GM19099 (cell line): ENCODE results near the gene CDC23.

ENCODE experiments used
- POLR2A ChIP-seq: IDR thresholded peaks from 3 replicates; pipeline ENCODE4 v1.6.1; 2011; ENCODE audit warnings: low read depth; ENCODE audit not compliant: insufficient read length; ENCODE audit errors: extremely low read depth

CDC23 gene

GRCh38 chr5:138213161-138214029 lies at the start of gene CDC23:
TSS of gene CDC23 (minus strand) at chr5:138213323. CDS start at chr5:138213312, 11 bp downstream.
- peak; percentile 88 for TF ChIP-seq POLR2A

GRCh38 chr5:138258704-138259292 lies 45.7 kb upstream of the CDC23 start:
- TF ChIP-seq POLR2A, result no peak

GRCh38 chr5:138257583-138257982 lies 44.5 kb upstream of the CDC23 start:
- no peak for TF ChIP-seq POLR2A

- TF ChIP-seq POLR2A, result no peak
These were observed 39.8 kb upstream of the CDC23 start for GRCh38 chr5:138252944-138253343.

- TF ChIP-seq POLR2A, result no peak
These were observed 33.7 kb upstream of the CDC23 start for GRCh38 chr5:138246822-138247221.

GRCh38 chr5:138246334-138246733 lies 33.2 kb upstream of the CDC23 start:
- TF ChIP-seq POLR2A, result no peak

- no peak for TF ChIP-seq POLR2A
These were observed 32.6 kb upstream of the CDC23 start for GRCh38 chr5:138245717-138246116.

- TF ChIP-seq POLR2A, result no peak
These were observed 30.7 kb upstream of the CDC23 start for GRCh38 chr5:138243794-138244193.

- no peak for TF ChIP-seq POLR2A
These were observed 28.8 kb upstream of the CDC23 start for GRCh38 chr5:138241688-138242571.

GRCh38 chr5:138240650-138241385 lies 27.7 kb upstream of the CDC23 start:
- no peak for TF ChIP-seq POLR2A

- no peak for TF ChIP-seq POLR2A
These were observed 24.9 kb upstream of the CDC23 start for GRCh38 chr5:138238034-138238433.

- no peak for TF ChIP-seq POLR2A
These were observed 21.5 kb upstream of the CDC23 start for GRCh38 chr5:138234651-138235050.

GRCh38 chr5:138233280-138233679 lies 20.2 kb upstream of the CDC23 start:
- TF ChIP-seq POLR2A, result no peak

- TF ChIP-seq POLR2A, result no peak
These were observed 18.0 kb upstream of the CDC23 start for GRCh38 chr5:138230981-138231589.

GRCh38 chr5:138230261-138230660 lies 17.1 kb upstream of the CDC23 start:
- TF ChIP-seq POLR2A, result no peak

GRCh38 chr5:138229387-138229786 lies 16.3 kb upstream of the CDC23 start:
- no peak for TF ChIP-seq POLR2A
